ENCODE results near the gene PCYT2.

The PCYT2 gene

DNA sequence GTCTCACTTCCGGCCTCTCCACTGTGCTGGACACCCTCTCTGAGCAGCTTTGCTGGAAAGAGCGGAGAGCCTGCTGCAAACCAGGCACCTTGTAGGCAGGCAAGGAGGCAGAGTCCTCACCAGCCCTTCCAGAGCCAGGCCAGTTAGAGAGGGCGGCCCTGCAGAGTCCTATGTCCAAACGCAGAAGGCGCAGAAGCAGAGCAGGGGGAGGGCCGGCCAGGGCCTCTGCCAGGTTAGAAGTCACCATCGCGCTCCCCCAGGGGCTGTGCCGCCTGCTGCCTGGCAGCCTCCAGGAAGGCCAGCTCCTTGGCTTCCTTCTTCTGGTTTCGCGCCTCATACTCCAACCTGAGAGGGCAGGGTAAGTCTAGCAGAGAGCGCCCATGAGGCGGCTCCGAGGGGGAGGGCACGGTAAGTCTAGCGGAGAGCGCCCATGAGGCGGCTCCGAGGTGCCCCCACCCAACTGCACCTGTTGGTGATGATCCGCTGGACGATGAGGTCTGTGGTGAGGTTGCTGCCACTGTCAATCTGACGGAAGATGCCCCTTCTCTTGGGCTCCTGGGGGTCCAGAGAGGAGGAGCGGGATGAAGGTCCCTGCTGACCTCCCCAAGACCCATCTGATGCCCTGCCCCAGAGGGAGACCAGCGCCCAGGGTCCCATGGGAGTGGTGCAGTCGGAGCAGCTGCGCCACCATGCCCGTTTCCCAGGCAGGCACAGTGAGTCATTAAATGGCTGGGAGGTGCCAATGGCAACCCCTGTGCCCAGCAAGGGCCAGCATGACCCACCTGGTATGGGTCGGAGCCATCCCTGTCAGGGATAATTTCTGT is 6.4 kb downstream of the PCYT2 start:
- DNase-seq (ENCODE audit: low read depth): no peak
- TF ChIP-seq, protein P1, sequence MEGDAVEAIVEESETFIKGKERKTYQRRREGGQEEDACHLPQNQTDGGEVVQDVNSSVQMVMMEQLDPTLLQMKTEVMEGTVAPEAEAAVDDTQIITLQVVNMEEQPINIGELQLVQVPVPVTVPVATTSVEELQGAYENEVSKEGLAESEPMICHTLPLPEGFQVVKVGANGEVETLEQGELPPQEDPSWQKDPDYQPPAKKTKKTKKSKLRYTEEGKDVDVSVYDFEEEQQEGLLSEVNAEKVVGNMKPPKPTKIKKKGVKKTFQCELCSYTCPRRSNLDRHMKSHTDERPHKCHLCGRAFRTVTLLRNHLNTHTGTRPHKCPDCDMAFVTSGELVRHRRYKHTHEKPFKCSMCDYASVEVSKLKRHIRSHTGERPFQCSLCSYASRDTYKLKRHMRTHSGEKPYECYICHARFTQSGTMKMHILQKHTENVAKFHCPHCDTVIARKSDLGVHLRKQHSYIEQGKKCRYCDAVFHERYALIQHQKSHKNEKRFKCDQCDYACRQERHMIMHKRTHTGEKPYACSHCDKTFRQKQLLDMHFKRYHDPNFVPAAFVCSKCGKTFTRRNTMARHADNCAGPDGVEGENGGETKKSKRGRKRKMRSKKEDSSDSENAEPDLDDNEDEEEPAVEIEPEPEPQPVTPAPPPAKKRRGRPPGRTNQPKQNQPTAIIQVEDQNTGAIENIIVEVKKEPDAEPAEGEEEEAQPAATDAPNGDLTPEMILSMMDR (IDR thresholded peaks at IDR 0.05; ENCODE audit: insufficient read depth, low read depth, low read length, missing control alignments): no peak
- no peak overlapping the region for H3K4me3 ChIP-seq (ENCODE audit: low read length)

DNA sequence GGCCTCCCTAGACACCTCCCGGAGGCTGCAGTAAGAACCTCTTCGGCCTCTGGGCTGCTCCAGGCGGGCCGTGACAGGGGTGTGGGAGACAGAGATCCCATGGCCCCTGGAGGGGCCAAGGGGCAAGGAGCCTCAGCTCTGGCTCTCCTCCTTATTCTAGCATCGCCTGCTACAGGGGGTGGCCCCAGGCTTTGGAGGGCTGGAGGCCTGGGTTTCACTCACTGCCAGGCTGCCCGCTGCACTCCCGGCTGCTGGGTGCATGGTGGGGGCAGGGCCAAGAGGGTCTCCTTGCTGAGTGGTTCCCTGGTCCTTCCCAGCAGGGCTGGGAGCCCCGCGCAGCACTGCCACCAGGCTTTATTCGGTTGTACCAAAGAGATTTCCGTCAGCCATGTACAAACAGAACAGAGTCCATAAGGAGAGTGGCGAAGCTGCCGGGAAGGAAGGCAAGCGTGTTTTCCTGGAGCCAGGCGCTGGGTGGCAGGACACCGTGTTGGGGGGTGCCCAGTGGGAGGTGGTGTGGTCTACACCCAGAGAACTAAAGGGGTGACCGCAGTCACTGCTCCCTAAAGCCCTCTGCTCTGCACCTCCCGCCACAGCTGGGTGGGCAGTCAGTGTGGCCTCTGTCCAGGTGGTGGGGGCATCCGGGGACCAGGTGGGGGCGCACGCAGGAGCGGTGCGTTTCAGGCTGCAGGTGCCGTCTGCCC is 7.2 kb downstream of the PCYT2 start:
- H3K4me3 ChIP-seq (ENCODE audit: low read length): no peak overlapping the region
- TF ChIP-seq, protein P1 (IDR thresholded peaks at IDR 0.05; ENCODE audit: insufficient read depth, low read depth, low read length, missing control alignments): no peak
- no peak for DNase-seq (ENCODE audit: low read depth)

DNA sequence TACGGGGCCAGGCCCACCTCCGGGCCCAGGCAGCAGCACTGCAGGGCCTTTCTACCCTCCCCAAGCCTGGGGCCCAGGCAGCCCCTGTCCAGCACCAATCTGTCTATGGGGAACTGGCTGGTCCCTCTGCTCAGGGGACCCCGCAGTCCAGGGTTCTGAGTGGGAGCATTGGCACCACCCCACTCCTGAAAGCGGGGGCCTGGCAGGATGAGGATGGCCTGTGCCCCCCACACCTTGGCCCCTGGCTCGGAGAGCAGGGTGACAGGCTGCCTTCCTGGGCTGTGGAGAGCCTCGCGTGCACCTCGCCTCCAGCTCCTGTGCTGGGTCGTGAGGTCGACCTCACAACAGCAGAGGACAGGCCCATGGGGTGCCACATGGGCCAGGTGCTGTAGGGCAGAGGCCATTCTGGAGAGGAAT is 7.8 kb downstream of the PCYT2 start:
- TF ChIP-seq, protein P1 (IDR thresholded peaks at IDR 0.05; ENCODE audit: insufficient read depth, low read depth, low read length, missing control alignments): no peak
- H3K4me3 ChIP-seq (ENCODE audit: low read length): no peak overlapping the region
- DNase-seq (ENCODE audit: low read depth): no peak

DNA sequence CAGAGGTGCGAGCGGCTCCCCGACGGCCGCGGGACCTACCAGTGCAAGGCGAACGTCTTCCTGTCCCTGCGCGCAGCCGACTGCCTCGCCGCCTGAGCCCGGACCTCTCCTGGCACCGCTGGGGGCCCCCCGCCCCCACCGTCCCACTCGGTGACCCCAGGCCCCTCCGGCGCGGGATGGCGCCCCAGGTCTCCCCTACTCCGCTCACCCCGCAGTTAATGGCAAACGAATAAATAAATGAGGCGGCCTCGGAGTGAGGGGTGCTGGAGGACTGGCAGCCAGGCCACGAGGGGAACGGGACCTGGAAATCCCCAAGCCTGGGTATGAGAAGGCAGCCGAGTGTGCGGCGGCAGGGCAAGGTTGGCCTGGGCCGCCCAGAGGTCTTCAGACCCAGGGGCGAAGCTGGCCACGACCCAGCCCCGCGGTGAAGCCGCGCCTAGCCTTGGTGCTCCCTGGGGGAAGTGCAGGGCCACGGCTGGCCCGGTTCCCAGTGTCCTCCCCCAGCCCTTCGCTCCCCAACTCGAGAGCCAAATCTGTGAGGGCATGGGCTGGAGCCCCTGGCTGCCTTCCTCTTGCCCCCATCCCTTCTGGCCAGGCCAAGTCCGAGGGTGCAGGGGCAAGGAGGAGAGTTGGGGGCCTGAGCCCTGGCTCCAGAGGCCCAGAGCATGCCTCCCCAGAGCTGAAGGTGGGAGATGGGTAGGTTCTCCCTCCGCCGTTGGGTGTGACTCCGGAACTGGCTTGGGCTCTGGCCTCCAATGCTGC is 8.4 kb downstream of the PCYT2 start:
- no peak for DNase-seq (ENCODE audit: low read depth)
- no peak overlapping the region for H3K4me3 ChIP-seq (ENCODE audit: low read length)
- TF ChIP-seq, protein P1 (IDR thresholded peaks at IDR 0.05; ENCODE audit: insufficient read depth, low read depth, low read length, missing control alignments): no peak

DNA sequence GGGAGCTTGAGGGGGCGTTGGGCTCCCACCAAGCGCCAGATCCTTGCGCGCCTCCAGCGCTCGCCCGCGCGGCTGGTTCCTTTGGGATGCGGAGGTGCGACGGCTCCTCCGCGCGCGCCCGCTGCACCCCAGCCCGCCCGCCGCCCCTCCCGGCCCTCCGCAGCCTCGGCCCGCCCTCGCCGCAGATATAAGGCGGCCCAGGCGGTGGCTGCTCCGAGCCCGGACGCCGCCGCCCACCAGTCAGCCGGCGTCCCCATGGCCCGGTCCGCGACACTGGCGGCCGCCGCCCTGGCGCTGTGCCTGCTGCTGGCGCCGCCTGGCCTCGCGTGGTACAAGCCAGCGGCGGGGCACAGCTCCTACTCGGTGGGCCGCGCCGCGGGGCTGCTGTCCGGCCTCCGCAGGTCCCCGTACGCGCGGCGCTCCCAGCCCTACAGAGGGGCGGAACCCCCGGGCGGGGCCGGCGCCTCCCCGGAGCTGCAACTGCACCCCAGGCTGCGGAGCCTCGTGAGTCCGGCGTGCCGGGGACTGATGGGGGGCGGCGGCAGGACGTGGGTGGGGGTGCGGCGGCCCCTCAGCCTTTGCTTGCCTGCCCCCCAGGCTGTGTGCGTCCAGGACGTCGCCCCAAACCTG is 9.1 kb downstream of the PCYT2 start, which contains the start of gene NPB:
Gene NPB (plus strand): TSS at position 216 of the 630 bp plus-strand sequence. CDS start 40 bp downstream, at position 256.
- no peak for DNase-seq (ENCODE audit: low read depth)
- H3K4me3 ChIP-seq (ENCODE audit: low read length): no peak within 1 kb of the TSS
- TF ChIP-seq, protein P1 (IDR thresholded peaks at IDR 0.05; ENCODE audit: insufficient read depth, low read depth, low read length, missing control alignments): no peak
